ENCODE data around the gene PGBD5. TPM values are rescaled to one million over a fixed set of nuclear protein-coding genes. Genes with fewer than 3 reads are reported as not detected.

The PGBD5 gene
- total RNA-seq, 1 donor from 2014 or later, result 19.7 TPM

GRCh38 chr1:230463760-230464159 is 37.6 kb upstream of the PGBD5 start:
- DNase-seq (ENCODE audit: low read depth, low spot score), result no peak
- Mint-ChIP-seq H3K4me3 (no peak overlapping the region), H3K36me3 (ENCODE audit: low read depth) (no peaks in the 10 kb centered on the region), H3K27ac (ENCODE audit: unreplicated experiment) (no peak overlapping the region), H3K4me1 (no peaks in the 10 kb centered on the region), H3K27me3 (ENCODE audit: low read depth) (peaks cover 22% of the 10 kb centered on the region), H3K9me3 (no peaks in the 10 kb centered on the region)
- TF ChIP-seq CTCF (conservative IDR thresholded peaks at IDR 0.05), result no peak

DNA sequence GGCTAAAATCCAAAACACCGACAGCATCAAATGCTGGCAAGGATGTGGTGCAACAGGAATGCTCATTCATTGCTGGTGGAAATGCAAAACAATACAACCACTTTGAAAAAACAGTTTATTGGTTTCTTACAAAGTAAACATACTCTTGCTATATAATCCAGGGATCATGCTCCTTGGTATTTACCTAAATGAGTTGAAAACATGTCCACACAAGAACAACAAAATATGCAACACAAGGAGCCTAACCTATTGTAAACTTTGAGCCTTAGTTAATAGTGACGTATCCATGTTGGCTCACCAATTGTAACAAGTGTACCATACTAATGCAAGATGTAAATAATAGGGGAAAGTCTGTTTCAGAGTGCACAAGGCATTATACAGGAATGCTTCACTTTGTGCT is 37.2 kb upstream of the PGBD5 start:
- no peak for DNase-seq (ENCODE audit: low read depth, low spot score)
- Mint-ChIP-seq H3K36me3 (ENCODE audit: low read depth) (no peaks in the 10 kb centered on the region), H3K4me3 (no peak overlapping the region), H3K27me3 (ENCODE audit: low read depth) (peaks cover 22% of the 10 kb centered on the region), H3K27ac (ENCODE audit: unreplicated experiment) (no peak overlapping the region), H3K4me1 (no peaks in the 10 kb centered on the region), H3K9me3 (no peaks in the 10 kb centered on the region)
- no peak for TF ChIP-seq CTCF (conservative IDR thresholded peaks at IDR 0.05)

- Mint-ChIP-seq H3K4me1 (no peaks in the 10 kb centered on the region), H3K4me3 (no peak overlapping the region), H3K9me3 (no peaks in the 10 kb centered on the region), H3K27me3 (ENCODE audit: low read depth) (peaks cover 21% of the 10 kb centered on the region), H3K36me3 (ENCODE audit: low read depth) (no peaks in the 10 kb centered on the region), H3K27ac (ENCODE audit: unreplicated experiment) (no peak overlapping the region)
- DNase-seq (ENCODE audit: low read depth, low spot score), result no peak
- TF ChIP-seq CTCF (conservative IDR thresholded peaks at IDR 0.05), result no peak
Measured at GRCh38 chr1:230459465-230459864, 33.3 kb upstream of the PGBD5 start.

- Mint-ChIP-seq H3K4me1 (no peaks in the 10 kb centered on the region), H3K4me3 (no peak overlapping the region), H3K36me3 (ENCODE audit: low read depth) (no peaks in the 10 kb centered on the region), H3K27ac (ENCODE audit: unreplicated experiment) (no peak overlapping the region), H3K9me3 (no peaks in the 10 kb centered on the region), H3K27me3 (ENCODE audit: low read depth) (peaks cover 19% of the 10 kb centered on the region)
- TF ChIP-seq CTCF (conservative IDR thresholded peaks at IDR 0.05), result no peak
- DNase-seq (ENCODE audit: low read depth, low spot score), result no peak
Measured at GRCh38 chr1:230458509-230458908, 32.4 kb upstream of the PGBD5 start.

- DNase-seq (ENCODE audit: low read depth, low spot score), result no peak
- Mint-ChIP-seq H3K9me3 (no peaks in the 10 kb centered on the region), H3K27me3 (ENCODE audit: low read depth) (peaks cover 14% of the 10 kb centered on the region), H3K36me3 (ENCODE audit: low read depth) (no peaks in the 10 kb centered on the region), H3K27ac (ENCODE audit: unreplicated experiment) (no peak overlapping the region), H3K4me3 (no peak overlapping the region), H3K4me1 (no peaks in the 10 kb centered on the region)
- no peak for TF ChIP-seq CTCF (conservative IDR thresholded peaks at IDR 0.05)
Measured at GRCh38 chr1:230456478-230456877, 30.3 kb upstream of the PGBD5 start.

DNA sequence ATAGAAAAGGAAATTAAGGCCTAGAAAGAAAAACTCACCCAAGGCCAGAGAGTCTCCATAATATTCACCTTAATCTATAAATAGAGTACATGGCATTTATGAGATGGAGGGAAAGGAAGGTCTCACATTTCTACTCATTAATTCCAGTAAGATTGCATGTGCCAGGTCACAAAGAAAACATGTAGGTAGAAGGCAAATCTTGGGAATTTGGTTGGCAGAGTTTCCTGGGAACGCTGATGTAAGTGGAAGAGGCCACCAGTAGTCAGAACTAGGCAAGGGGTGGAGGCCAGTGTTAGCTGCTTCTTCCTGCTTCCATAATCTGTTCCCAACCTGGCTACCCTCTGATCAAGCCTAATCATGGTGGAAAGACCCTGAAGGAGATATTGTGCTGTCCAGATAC is 29.2 kb upstream of the PGBD5 start:
- H3K27ac Mint-ChIP-seq (ENCODE audit: unreplicated experiment), result no peak overlapping the region
- H3K27me3 Mint-ChIP-seq (ENCODE audit: low read depth), result peaks cover 9% of the 10 kb centered on the region
- no peaks in the 10 kb centered on the region for H3K4me1 Mint-ChIP-seq
- TF ChIP-seq CTCF (conservative IDR thresholded peaks at IDR 0.05), result no peak
- no peaks in the 10 kb centered on the region for H3K9me3 Mint-ChIP-seq
- H3K36me3 Mint-ChIP-seq (ENCODE audit: low read depth), result no peaks in the 10 kb centered on the region
- DNase-seq (ENCODE audit: low read depth, low spot score), result no peak
- H3K4me3 Mint-ChIP-seq, result no peak overlapping the region
